ENCODE data around the gene CYP4B1. TPM values are rescaled to one million over a fixed set of nuclear protein-coding genes. Genes with fewer than 3 reads are reported as not detected.

CYP4B1 gene
- total and polyA plus RNA-seq, 4 donors: 0.18 to 0.59 (median 0.18) TPM; not detected in 1

DNA sequence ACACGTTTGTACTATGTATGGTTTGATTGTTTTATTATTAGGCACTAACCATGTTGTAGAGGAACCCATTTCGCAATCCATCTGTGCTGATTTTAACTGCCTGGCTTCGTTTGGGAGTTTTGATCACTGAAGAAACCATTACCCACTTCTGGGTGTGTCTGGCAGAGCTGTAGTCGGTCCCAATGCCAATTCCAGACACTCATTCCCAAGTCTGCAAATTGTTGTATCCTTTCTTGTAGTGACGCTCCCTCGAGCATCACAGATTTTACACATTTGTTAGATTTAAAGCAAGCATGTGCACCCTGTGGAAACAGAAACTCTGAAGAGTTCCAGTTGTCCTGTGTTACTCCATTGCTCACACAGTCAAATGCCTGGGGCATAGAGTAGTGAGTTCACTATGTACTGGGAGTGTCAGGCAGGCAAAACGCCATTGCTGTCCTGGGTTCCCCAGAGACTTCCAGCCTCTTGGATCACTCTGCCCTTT, 48.9 kb upstream of the CYP4B1 start:
- Histone ChIP-seq H3K4me3 (ENCODE audit: low read depth in 1 of 3, low read length in 3 of 3) (no peak overlapping the region), H3K9ac (ENCODE audit: low read depth in 1 of 2, low read length in 2 of 2) (no peak overlapping the region), H3K36me3 (ENCODE audit: control insufficient read depth in 4 of 4, insufficient read depth in 3 of 4, low read depth in 1 of 4, low read length in 3 of 4) (no peaks in the 10 kb centered on the region), H3K27ac (ENCODE audit: low read depth in 1 of 2, low read length in 2 of 2) (no peak overlapping the region), H3K27me3 (ENCODE audit: control insufficient read depth in 4 of 4, insufficient read depth in 4 of 4, low read length in 3 of 4) (peaks cover 0 to 3% (median 1%) of the 10 kb centered on the region in 4 donors), H3K4me1 (ENCODE audit: control insufficient read depth in 4 of 4, insufficient read depth in 4 of 4, low read length in 3 of 4) (no peaks in the 10 kb centered on the region), H3K9me3 (ENCODE audit: control insufficient read depth in 4 of 4, low read length in 3 of 4) (no peaks in the 10 kb centered on the region)
- WGBS: 48% methylated on average over 7 of the region's 7 CpGs
- TF ChIP-seq, protein P1, sequence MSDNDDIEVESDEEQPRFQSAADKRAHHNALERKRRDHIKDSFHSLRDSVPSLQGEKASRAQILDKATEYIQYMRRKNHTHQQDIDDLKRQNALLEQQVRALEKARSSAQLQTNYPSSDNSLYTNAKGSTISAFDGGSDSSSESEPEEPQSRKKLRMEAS (IDR thresholded peaks at IDR 0.05): no peak
- TF ChIP-seq FOXA1 (IDR thresholded peaks at IDR 0.05): no peak
- TF ChIP-seq RXRA (IDR thresholded peaks at IDR 0.05): no peak
- no peak for TF ChIP-seq SP1 (IDR thresholded peaks at IDR 0.05)
- TF ChIP-seq TAF1 (conservative IDR thresholded peaks at IDR 0.05): no peak
- no peak for TF ChIP-seq HNF4A (conservative IDR thresholded peaks at IDR 0.05)
- TF ChIP-seq, protein P2, sequence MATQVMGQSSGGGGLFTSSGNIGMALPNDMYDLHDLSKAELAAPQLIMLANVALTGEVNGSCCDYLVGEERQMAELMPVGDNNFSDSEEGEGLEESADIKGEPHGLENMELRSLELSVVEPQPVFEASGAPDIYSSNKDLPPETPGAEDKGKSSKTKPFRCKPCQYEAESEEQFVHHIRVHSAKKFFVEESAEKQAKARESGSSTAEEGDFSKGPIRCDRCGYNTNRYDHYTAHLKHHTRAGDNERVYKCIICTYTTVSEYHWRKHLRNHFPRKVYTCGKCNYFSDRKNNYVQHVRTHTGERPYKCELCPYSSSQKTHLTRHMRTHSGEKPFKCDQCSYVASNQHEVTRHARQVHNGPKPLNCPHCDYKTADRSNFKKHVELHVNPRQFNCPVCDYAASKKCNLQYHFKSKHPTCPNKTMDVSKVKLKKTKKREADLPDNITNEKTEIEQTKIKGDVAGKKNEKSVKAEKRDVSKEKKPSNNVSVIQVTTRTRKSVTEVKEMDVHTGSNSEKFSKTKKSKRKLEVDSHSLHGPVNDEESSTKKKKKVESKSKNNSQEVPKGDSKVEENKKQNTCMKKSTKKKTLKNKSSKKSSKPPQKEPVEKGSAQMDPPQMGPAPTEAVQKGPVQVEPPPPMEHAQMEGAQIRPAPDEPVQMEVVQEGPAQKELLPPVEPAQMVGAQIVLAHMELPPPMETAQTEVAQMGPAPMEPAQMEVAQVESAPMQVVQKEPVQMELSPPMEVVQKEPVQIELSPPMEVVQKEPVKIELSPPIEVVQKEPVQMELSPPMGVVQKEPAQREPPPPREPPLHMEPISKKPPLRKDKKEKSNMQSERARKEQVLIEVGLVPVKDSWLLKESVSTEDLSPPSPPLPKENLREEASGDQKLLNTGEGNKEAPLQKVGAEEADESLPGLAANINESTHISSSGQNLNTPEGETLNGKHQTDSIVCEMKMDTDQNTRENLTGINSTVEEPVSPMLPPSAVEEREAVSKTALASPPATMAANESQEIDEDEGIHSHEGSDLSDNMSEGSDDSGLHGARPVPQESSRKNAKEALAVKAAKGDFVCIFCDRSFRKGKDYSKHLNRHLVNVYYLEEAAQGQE (IDR thresholded peaks at IDR 0.05): no peak
- TF ChIP-seq FOXA2 (IDR thresholded peaks at IDR 0.05): no peak
- no peak for TF ChIP-seq NR2F2 (IDR thresholded peaks at IDR 0.05)
- no peak for TF ChIP-seq EGR1 (IDR thresholded peaks at IDR 0.05; ENCODE audit: low read depth in 2 of 2)
- TF ChIP-seq, protein P3, sequence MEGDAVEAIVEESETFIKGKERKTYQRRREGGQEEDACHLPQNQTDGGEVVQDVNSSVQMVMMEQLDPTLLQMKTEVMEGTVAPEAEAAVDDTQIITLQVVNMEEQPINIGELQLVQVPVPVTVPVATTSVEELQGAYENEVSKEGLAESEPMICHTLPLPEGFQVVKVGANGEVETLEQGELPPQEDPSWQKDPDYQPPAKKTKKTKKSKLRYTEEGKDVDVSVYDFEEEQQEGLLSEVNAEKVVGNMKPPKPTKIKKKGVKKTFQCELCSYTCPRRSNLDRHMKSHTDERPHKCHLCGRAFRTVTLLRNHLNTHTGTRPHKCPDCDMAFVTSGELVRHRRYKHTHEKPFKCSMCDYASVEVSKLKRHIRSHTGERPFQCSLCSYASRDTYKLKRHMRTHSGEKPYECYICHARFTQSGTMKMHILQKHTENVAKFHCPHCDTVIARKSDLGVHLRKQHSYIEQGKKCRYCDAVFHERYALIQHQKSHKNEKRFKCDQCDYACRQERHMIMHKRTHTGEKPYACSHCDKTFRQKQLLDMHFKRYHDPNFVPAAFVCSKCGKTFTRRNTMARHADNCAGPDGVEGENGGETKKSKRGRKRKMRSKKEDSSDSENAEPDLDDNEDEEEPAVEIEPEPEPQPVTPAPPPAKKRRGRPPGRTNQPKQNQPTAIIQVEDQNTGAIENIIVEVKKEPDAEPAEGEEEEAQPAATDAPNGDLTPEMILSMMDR (IDR thresholded peaks at IDR 0.05; ENCODE audit: low read depth, low read length, missing input control): no peak
- no peak for TF ChIP-seq YY1 (IDR thresholded peaks at IDR 0.05)
- TF ChIP-seq, protein P4, sequence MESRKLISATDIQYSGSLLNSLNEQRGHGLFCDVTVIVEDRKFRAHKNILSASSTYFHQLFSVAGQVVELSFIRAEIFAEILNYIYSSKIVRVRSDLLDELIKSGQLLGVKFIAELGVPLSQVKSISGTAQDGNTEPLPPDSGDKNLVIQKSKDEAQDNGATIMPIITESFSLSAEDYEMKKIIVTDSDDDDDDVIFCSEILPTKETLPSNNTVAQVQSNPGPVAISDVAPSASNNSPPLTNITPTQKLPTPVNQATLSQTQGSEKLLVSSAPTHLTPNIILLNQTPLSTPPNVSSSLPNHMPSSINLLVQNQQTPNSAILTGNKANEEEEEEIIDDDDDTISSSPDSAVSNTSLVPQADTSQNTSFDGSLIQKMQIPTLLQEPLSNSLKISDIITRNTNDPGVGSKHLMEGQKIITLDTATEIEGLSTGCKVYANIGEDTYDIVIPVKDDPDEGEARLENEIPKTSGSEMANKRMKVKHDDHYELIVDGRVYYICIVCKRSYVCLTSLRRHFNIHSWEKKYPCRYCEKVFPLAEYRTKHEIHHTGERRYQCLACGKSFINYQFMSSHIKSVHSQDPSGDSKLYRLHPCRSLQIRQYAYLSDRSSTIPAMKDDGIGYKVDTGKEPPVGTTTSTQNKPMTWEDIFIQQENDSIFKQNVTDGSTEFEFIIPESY (IDR thresholded peaks at IDR 0.05): no peak
- TF ChIP-seq RAD21 (IDR thresholded peaks at IDR 0.05): no peak
- TF ChIP-seq, protein P5, sequence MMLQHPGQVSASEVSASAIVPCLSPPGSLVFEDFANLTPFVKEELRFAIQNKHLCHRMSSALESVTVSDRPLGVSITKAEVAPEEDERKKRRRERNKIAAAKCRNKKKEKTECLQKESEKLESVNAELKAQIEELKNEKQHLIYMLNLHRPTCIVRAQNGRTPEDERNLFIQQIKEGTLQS (IDR thresholded peaks at IDR 0.05): no peak
- no peak for DNase-seq (ENCODE audit: low spot score)

DNA sequence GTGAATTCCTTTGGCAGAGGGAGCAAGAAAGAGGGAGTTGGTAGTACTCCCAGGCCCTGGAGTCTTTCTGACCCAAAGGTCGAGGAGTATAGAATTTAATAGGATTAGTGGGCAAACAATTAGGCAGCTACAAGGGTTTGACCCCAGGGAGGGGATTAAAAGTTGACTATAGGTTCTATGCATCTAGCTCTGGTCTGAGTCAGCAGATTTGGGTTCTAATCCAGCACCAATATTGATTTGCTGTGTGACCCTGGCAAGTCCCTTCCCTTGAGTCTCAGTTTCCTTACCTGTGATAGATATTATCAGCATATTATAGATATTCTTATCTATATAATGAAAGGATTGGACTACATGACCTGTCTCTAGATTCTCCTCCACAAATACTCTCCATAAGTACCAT, 44.9 kb upstream of the CYP4B1 start:
- H3K9ac ChIP-seq (ENCODE audit: low read depth in 1 of 2, low read length in 2 of 2): no peak overlapping the region
- no peaks in the 10 kb centered on the region for H3K9me3 ChIP-seq (ENCODE audit: control insufficient read depth in 4 of 4, low read length in 3 of 4)
- H3K4me3 ChIP-seq (ENCODE audit: low read depth in 1 of 3, low read length in 3 of 3): no peak overlapping the region
- no peak overlapping the region for H3K27ac ChIP-seq (ENCODE audit: low read depth in 1 of 2, low read length in 2 of 2)
- H3K4me1 ChIP-seq (ENCODE audit: control insufficient read depth in 4 of 4, insufficient read depth in 4 of 4, low read length in 3 of 4): no peaks in the 10 kb centered on the region
- DNase-seq (ENCODE audit: low spot score): no peak
- WGBS: 65% methylated on average over 1 of the region's 1 CpG
- no peaks in the 10 kb centered on the region for H3K36me3 ChIP-seq (ENCODE audit: control insufficient read depth in 4 of 4, insufficient read depth in 3 of 4, low read depth in 1 of 4, low read length in 3 of 4)
- peaks cover 0 to 3% (median 1%) of the 10 kb centered on the region in 4 donors for H3K27me3 ChIP-seq (ENCODE audit: control insufficient read depth in 4 of 4, insufficient read depth in 4 of 4, low read length in 3 of 4)
- TF ChIP-seq NR2F2 (IDR thresholded peaks at IDR 0.05) (no peak), SP1 (IDR thresholded peaks at IDR 0.05) (no peak), GABPA (IDR thresholded peaks at IDR 0.05 in 1 of 2, conservative IDR thresholded peaks at IDR 0.05 in 1 of 2) (no peak), HNF4A (conservative IDR thresholded peaks at IDR 0.05) (no peak), EGR1 (IDR thresholded peaks at IDR 0.05; ENCODE audit: low read depth in 2 of 2) (no peak), YY1 (IDR thresholded peaks at IDR 0.05) (no peak)
- TF ChIP-seq, protein P3 (IDR thresholded peaks at IDR 0.05; ENCODE audit: low read depth, low read length, missing input control): no peak
- TF ChIP-seq, protein P2 (IDR thresholded peaks at IDR 0.05): no peak
- TF ChIP-seq, protein P1 (IDR thresholded peaks at IDR 0.05): no peak
- TF ChIP-seq, protein P5 (IDR thresholded peaks at IDR 0.05): no peak

Data from liver (tissue), 9 donors.